Astrocyte of the spinal cord (primary cell): Measurements from ENCODE around the gene DNM2.

Source experiments
- DNase-seq: peaks from one replicate; pipeline ENCODE4 v3.0.0; 2011; ENCODE audit warnings: low read depth, low spot score
- H3K4me3 ChIP-seq: 2 replicates; pipeline ENCODE4 v1.5.1; 2011; ENCODE audit warnings: low read depth, mild to moderate bottlenecking, low read length, moderate library complexity
- CTCF ChIP-seq: IDR thresholded peaks from 2 replicates; pipeline ENCODE4 v1.5.1; 2012; ENCODE audit warnings: low read depth, mild to moderate bottlenecking, low read length, inconsistent platforms
- in situ Hi-C: cut with HindIII; loops from 2 replicates; pipeline ENCODE4 v1.10.0; 2017; ENCODE audit warnings: low sequenced_read_pairs

Gene DNM2

DNA sequence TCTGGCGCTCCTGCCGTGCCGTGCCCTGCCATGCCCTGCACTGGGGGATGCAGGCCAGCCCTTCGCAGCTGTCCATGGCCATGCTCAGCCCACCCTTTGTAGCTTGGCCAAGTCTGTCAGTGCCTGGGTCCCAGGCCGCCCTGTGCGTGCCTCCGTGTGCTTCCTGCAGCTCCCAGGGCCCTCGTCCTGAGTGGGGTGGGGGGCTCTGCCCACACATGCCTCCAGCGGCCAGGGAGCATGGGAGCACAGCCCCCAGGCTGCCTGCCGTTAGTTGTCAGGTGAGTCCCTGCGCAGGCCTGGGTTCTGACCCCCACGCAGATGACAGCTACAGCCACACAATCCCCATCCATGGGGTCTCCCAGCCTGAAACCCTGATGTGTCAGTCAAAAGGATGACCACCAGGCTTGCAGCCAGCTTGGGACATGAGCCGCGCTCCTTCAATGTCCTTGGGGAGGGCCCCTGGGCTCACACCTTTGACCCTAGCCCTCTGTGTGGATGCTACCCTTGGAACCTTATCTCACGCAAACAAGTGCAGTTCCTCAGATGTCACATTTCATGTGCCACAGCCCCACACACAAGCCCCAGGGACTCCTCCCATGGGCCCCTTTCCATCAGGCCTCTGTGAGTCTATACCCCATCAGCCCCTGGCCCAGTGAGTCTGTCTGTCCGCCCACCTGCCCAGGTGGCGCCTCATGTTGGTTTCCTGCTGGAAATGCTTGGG lies 93.7 kb downstream of the DNM2 start:
- DNase-seq: no peak
- no peak for TF ChIP-seq CTCF
- in situ Hi-C loops: no loop called here
- no peak overlapping the region for H3K4me3 ChIP-seq

DNA sequence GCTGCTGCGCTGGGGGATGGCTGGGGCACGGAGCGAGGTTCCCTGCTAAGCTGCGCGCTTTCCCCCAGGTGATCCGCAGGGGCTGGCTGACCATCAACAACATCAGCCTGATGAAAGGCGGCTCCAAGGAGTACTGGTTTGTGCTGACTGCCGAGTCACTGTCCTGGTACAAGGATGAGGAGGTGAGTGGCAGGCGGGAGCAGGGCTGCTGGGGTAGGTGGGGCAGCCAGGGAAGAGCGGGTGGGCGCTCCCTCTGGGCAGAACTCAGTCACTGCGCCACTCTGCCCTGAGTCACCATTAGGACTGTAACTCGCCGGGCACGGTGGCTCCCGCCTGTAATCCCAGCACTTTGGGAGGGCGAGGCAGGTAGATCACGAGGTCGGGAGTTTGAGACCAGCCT lies 94.3 kb downstream of the DNM2 start:
- no peak for DNase-seq
- no peak for TF ChIP-seq CTCF
- no peak overlapping the region for H3K4me3 ChIP-seq
- in situ Hi-C loops: no loop called here

DNA sequence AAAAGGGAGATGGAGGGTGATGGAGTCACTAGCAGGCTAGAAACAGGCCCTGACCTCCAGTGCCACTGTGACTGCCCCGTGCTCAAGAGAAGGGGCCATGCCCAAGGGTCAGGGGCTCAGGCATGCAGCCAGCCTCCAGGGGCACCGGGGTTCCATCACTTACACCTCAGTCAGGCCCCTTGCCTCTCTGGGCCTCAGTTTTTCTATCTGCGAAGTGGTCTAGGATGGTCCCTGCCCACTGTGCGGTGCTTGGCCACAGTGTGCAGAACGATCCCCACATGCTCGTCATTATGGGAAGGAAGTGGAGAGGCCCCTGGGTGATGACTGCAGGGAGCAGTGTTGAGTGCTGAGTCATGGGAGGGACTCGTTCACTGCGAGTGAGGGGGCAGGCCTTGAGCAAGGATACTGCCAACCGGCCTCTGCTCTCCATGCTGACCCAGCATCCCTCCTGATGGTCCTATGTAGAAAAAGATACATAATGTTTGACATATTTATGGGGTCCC lies 95.1 kb downstream of the DNM2 start:
- DNase-seq: peak; percentile 91
- in situ Hi-C loops: no loop called here
- no peak overlapping the region for H3K4me3 ChIP-seq
- TF ChIP-seq CTCF: no peak

DNA sequence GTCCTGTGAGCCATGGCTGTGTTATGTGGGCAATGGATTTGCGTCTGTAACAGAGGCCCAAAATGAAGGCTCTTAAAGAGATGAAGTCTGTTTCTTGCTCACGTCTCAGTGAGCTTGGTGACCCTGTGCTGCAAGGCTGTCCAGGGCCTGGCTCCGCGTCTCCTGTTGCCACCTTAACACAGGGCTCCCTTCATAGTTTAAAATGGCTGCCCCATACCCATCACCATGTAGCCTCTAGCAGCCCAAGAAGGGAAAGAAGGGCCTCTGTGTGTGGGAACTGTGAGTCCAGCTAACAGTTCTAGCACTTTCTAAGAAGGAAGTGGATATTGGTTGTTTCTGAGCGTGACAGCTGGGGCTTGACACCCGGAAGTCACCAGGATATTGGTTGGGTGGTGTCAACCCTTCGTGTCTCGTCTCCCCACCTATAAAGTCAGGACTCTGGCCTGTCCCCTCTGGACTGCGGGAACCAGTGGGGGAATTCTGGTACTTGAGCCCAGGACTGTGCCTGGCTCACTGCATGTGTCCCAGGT lies 97.2 kb downstream of the DNM2 start:
- DNase-seq: no peak
- no peak overlapping the region for H3K4me3 ChIP-seq
- TF ChIP-seq CTCF: no peak
- in situ Hi-C loops: no loop called here

- TF ChIP-seq CTCF: no peak
- no peak for DNase-seq
- in situ Hi-C loops: no loop called here
- peak overlapping the region; percentile 48 for H3K4me3 ChIP-seq
Observed at GRCh38 chr19:10815969-10816644, 98.2 kb downstream of the DNM2 start.

DNA sequence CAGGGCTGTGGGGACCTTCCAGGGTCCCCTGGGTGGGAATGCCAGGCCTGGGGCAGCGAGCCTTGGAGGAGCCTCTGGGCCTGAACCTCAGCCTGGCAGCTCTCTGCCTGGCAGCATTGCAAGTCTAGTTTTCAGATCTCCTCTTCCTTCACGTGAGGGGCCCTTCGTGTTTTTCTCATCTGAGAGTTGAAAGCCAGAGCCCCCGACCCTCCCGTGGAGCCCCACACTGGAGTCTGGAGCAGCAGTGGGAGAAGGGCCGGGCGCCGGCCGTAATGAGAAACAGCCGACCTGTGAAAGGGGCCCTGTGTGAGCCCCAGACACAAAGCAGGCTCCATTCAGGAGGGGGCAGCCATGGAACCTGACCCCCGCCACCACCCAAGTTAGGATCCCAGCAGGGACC lies 98.8 kb downstream of the DNM2 start:
- DNase-seq: no peak
- no peak for TF ChIP-seq CTCF
- in situ Hi-C loops: no loop called here
- peak overlapping the region; percentile 48 for H3K4me3 ChIP-seq
